MM.1S (cell line): ENCODE results near the gene PCNX1.

Experiments used
- DNase-seq: peaks from one replicate; pipeline ENCODE4 v3.0.0-alpha.2; 2015
- H2AFZ ChIP-seq: fragments of 300-600 bp; sonication (generic); 2 replicates; pipeline ENCODE4 v1.6.0; 2016; ENCODE audit warnings: antibody characterized with exemption, low read length
- H3F3A ChIP-seq: fragments of 300-600 bp; sonication (generic); 2 replicates; pipeline ENCODE4 v1.6.1; 2016; ENCODE audit warnings: mild to moderate bottlenecking, antibody characterized with exemption, low read length, moderate library complexity, mixed read lengths; ENCODE audit not compliant: insufficient read depth
- H3K27ac ChIP-seq: fragments of 300-600 bp; sonication (generic); 2 replicates; pipeline ENCODE4 v1.5.1; 2016; ENCODE audit warnings: mild to moderate bottlenecking, low read length
- H3K27me3 ChIP-seq: fragments of 300-600 bp; sonication (generic); replicated peaks from 2 replicates; pipeline ENCODE4 v1.6.0; 2016; ENCODE audit warnings: low read length; ENCODE audit not compliant: insufficient read depth
- H3K36me3 ChIP-seq: fragments of 300-600 bp; sonication (generic); replicated peaks from 2 replicates; pipeline ENCODE4 v1.6.1; 2016; ENCODE audit warnings: mild to moderate bottlenecking, low read length, mixed read lengths; ENCODE audit not compliant: insufficient read depth
- H3K4me1 ChIP-seq: fragments of 300-600 bp; sonication (generic); 2 replicates; pipeline ENCODE4 v1.6.1; 2016; ENCODE audit warnings: low read length, mixed read lengths
- H3K4me2 ChIP-seq: fragments of 300-600 bp; sonication (generic); 2 replicates; pipeline ENCODE4 v1.6.0; 2016; ENCODE audit warnings: low read depth, low read length
- H3K4me3 ChIP-seq: fragments of 300-600 bp; sonication (generic); 2 replicates; pipeline ENCODE4 v1.5.1; 2016; ENCODE audit warnings: low read length, mixed read lengths
- H3K79me2 ChIP-seq: fragments of 300-600 bp; sonication (generic); 2 replicates; pipeline ENCODE4 v1.6.1; 2016; ENCODE audit warnings: mixed run types, low read length, mixed read lengths
- H3K9ac ChIP-seq: fragments of 300-600 bp; sonication (generic); 2 replicates; pipeline ENCODE4 v1.6.1; 2016; ENCODE audit warnings: low read length, mixed read lengths
- H3K9me2 ChIP-seq: fragments of 300-600 bp; sonication (generic); replicated peaks from 2 replicates; pipeline ENCODE4 v1.6.1; 2016; ENCODE audit warnings: mild to moderate bottlenecking, low read length, mixed read lengths; ENCODE audit not compliant: insufficient read depth
- H3K9me3 ChIP-seq: fragments of 300-600 bp; sonication (generic); replicated peaks from 2 replicates; pipeline ENCODE4 v1.6.1; 2016; ENCODE audit warnings: mild to moderate bottlenecking, low read length, mixed read lengths; ENCODE audit not compliant: insufficient read depth
- H4K20me1 ChIP-seq: fragments of 300-600 bp; sonication (generic); 2 replicates; pipeline ENCODE4 v1.6.1; 2016; ENCODE audit warnings: mild to moderate bottlenecking, low read length, moderate library complexity, mixed read lengths; ENCODE audit not compliant: insufficient read depth
- CTCF ChIP-seq: fragments of 300-600 bp; sonication (generic); IDR thresholded peaks from 2 replicates; pipeline ENCODE4 v1.5.1; 2016; ENCODE audit warnings: antibody characterized with exemption, low read length, mixed read lengths
- EZH2 ChIP-seq: fragments of 300-600 bp; sonication (generic); optimal IDR thresholded peaks from 2 replicates; pipeline ENCODE3; 2017; ENCODE audit warnings: low read depth, mild to moderate bottlenecking, antibody characterized with exemption, low read length, mixed read lengths
- EZH2phosphoT487 ChIP-seq: fragments of 300-600 bp; sonication (generic); IDR thresholded peaks from 2 replicates; pipeline ENCODE4 v1.6.1; 2018; ENCODE audit warnings: antibody characterized with exemption, low read length

PCNX1 gene

DNA sequence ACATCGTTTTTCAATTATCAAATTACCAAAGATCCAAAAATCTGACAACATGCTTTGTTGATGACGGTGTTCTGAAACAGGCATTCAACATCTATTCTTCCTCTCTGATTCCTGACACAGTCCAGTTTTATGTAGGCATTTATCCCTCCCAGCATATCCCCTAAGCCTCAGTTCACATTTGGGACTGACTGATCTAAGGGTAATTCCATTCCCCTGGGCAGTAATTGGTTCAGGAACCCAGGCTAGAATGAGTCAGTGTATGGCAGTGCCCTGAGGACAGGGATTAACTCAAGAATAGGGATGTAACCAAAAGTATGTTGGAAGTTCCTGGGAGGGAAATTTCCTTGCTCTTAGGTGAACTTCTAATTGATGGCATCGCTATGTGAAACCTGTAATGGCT, 10.3 kb upstream of the PCNX1 start:
- no peaks in the 10 kb centered on the region for H3K27me3 ChIP-seq
- H3K4me3 ChIP-seq, result no peak overlapping the region
- no peaks in the 10 kb centered on the region for H3K4me1 ChIP-seq
- no peaks in the 10 kb centered on the region for H4K20me1 ChIP-seq
- H2AFZ ChIP-seq, result no peak overlapping the region
- no peaks in the 10 kb centered on the region for H3K9me3 ChIP-seq
- no peaks in the 10 kb centered on the region for H3K9me2 ChIP-seq
- no peaks in the 10 kb centered on the region for H3F3A ChIP-seq
- H3K27ac ChIP-seq, result no peak overlapping the region
- TF ChIP-seq CTCF, result no peak
- no peak for TF ChIP-seq EZH2phosphoT487
- no peak for TF ChIP-seq EZH2
- no peaks in the 10 kb centered on the region for H3K36me3 ChIP-seq
- no peak for DNase-seq
- H3K9ac ChIP-seq, result no peak overlapping the region
- no peak overlapping the region for H3K4me2 ChIP-seq
- H3K79me2 ChIP-seq, result no peaks in the 10 kb centered on the region

DNA sequence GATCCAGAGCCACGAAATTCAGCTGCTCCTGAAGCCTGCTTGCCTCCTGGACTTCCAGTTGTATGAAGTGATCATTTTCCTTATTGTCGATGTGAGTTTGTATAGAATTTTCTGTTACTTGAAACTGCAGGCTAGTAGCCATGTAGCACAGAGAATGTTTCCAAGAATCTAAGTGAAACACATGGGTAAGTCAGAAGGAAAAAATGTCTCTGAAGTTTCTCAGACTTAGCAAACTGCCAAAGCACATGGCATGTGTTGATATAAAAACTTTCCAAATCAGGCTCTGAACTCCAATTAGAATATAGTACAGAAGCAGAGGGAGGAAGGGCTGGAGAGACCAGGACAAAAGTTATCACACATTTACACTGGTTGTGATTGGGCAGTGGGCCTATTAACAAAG, 9.8 kb upstream of the PCNX1 start:
- no peak overlapping the region for H2AFZ ChIP-seq
- H3K36me3 ChIP-seq, result no peaks in the 10 kb centered on the region
- no peaks in the 10 kb centered on the region for H4K20me1 ChIP-seq
- no peak for TF ChIP-seq EZH2
- TF ChIP-seq CTCF, result no peak
- no peak for TF ChIP-seq EZH2phosphoT487
- no peak for DNase-seq
- no peaks in the 10 kb centered on the region for H3K4me1 ChIP-seq
- no peaks in the 10 kb centered on the region for H3K9me2 ChIP-seq
- no peak overlapping the region for H3K9ac ChIP-seq
- H3F3A ChIP-seq, result no peaks in the 10 kb centered on the region
- no peaks in the 10 kb centered on the region for H3K79me2 ChIP-seq
- no peaks in the 10 kb centered on the region for H3K27me3 ChIP-seq
- no peaks in the 10 kb centered on the region for H3K9me3 ChIP-seq
- no peak overlapping the region for H3K4me2 ChIP-seq
- H3K27ac ChIP-seq, result no peak overlapping the region
- H3K4me3 ChIP-seq, result no peak overlapping the region

GRCh38 chr14:70898111-70898745, 9.0 kb upstream of the PCNX1 start:
- no peak for DNase-seq
- Histone ChIP-seq H3K9me3 (no peaks in the 10 kb centered on the region), H3K4me1 (no peaks in the 10 kb centered on the region), H3K36me3 (no peaks in the 10 kb centered on the region), H2AFZ (no peak overlapping the region), H3K4me2 (no peak overlapping the region), H3K9ac (no peak overlapping the region), H3K79me2 (no peaks in the 10 kb centered on the region), H3K27me3 (no peaks in the 10 kb centered on the region), H3K27ac (no peak overlapping the region), H4K20me1 (no peaks in the 10 kb centered on the region), H3F3A (no peaks in the 10 kb centered on the region), H3K9me2 (no peaks in the 10 kb centered on the region), H3K4me3 (no peak overlapping the region)
- no peak for TF ChIP-seq EZH2
- TF ChIP-seq CTCF, result no peak
- TF ChIP-seq EZH2phosphoT487, result no peak
